ENCODE data around the gene NUP214. TPM values are rescaled to one million over a fixed set of nuclear protein-coding genes. Genes with fewer than 3 reads are reported as not detected.

The NUP214 gene
- polyA plus RNA-seq, 1 donor from 2014 or later = 15.0 TPM

- Histone ChIP-seq H3K27me3 (ENCODE audit: insufficient read depth, low read depth, low read length) (no peaks in the 10 kb centered on the region), H3F3A (ENCODE audit: insufficient read depth, low read length, poor library complexity, severe bottlenecking) (no peaks in the 10 kb centered on the region), H3K9ac (ENCODE audit: low read length) (peak overlapping the region; percentile 75), H3K79me2 (replicated peaks; ENCODE audit: insufficient read depth, low read length) (peaks cover 14% of the 10 kb centered on the region), H4K20me1 (ENCODE audit: insufficient read depth) (no peaks in the 10 kb centered on the region), H3K9me2 (ENCODE audit: insufficient read depth, low read length) (no peaks in the 10 kb centered on the region), H3K27ac (ENCODE audit: low read length) (peak overlapping the region; percentile 61), H3K4me2 (ENCODE audit: low read length) (peak overlapping the region; percentile 96), H3K9me3 (ENCODE audit: low read length) (no peaks in the 10 kb centered on the region), H3K36me3 (ENCODE audit: insufficient read depth, low read length) (peaks cover 11% of the 10 kb centered on the region), H2AFZ (ENCODE audit: low read depth, low read length) (peak overlapping the region; percentile 78), H3K4me3 (ENCODE audit: low read length) (peak overlapping the region; percentile 87)
- TF ChIP-seq POLR2AphosphoS5 (IDR thresholded peaks at IDR 0.05) (no peak), SMC3 (conservative IDR thresholded peaks at IDR 0.05; ENCODE audit: poor library complexity) (no peak), EZH2 (IDR thresholded peaks at IDR 0.05; ENCODE audit: borderline replicate concordance, insufficient read depth, low read length, poor library complexity, severe bottlenecking) (no peak), EP300 (conservative IDR thresholded peaks at IDR 0.05; ENCODE audit: poor library complexity, severe bottlenecking) (no peak), RAD21 (conservative IDR thresholded peaks at IDR 0.05) (no peak), REST (IDR thresholded peaks at IDR 0.05; ENCODE audit: borderline replicate concordance) (no peak), MXI1 (conservative IDR thresholded peaks at IDR 0.05; ENCODE audit: poor library complexity, severe bottlenecking) (no peak), TAF1 (IDR thresholded peaks at IDR 0.05; ENCODE audit: low read depth) (no peak)
- TF ChIP-seq, protein P1, sequence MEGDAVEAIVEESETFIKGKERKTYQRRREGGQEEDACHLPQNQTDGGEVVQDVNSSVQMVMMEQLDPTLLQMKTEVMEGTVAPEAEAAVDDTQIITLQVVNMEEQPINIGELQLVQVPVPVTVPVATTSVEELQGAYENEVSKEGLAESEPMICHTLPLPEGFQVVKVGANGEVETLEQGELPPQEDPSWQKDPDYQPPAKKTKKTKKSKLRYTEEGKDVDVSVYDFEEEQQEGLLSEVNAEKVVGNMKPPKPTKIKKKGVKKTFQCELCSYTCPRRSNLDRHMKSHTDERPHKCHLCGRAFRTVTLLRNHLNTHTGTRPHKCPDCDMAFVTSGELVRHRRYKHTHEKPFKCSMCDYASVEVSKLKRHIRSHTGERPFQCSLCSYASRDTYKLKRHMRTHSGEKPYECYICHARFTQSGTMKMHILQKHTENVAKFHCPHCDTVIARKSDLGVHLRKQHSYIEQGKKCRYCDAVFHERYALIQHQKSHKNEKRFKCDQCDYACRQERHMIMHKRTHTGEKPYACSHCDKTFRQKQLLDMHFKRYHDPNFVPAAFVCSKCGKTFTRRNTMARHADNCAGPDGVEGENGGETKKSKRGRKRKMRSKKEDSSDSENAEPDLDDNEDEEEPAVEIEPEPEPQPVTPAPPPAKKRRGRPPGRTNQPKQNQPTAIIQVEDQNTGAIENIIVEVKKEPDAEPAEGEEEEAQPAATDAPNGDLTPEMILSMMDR (IDR thresholded peaks at IDR 0.05; ENCODE audit: poor library complexity, severe bottlenecking) = no peak
Observed at GRCh38 chr9:131126059-131126426, 657 bp downstream of the NUP214 start.

- Histone ChIP-seq H3K27me3 (ENCODE audit: insufficient read depth, low read depth, low read length) (no peaks in the 10 kb centered on the region), H3K27ac (ENCODE audit: low read length) (no peak overlapping the region), H3K9me2 (ENCODE audit: insufficient read depth, low read length) (no peaks in the 10 kb centered on the region), H3K9me3 (ENCODE audit: low read length) (no peaks in the 10 kb centered on the region), H3K79me2 (replicated peaks; ENCODE audit: insufficient read depth, low read length) (peaks cover 14% of the 10 kb centered on the region), H4K20me1 (ENCODE audit: insufficient read depth) (no peaks in the 10 kb centered on the region), H3K4me2 (ENCODE audit: low read length) (no peak overlapping the region), H2AFZ (ENCODE audit: low read depth, low read length) (no peak overlapping the region), H3K9ac (ENCODE audit: low read length) (no peak overlapping the region), H3K4me3 (ENCODE audit: low read length) (no peak overlapping the region), H3K36me3 (ENCODE audit: insufficient read depth, low read length) (peaks cover 19% of the 10 kb centered on the region), H3F3A (ENCODE audit: insufficient read depth, low read length, poor library complexity, severe bottlenecking) (no peaks in the 10 kb centered on the region)
- TF ChIP-seq RAD21 (conservative IDR thresholded peaks at IDR 0.05) (no peak), SMC3 (conservative IDR thresholded peaks at IDR 0.05; ENCODE audit: poor library complexity) (no peak), TAF1 (IDR thresholded peaks at IDR 0.05; ENCODE audit: low read depth) (no peak), POLR2AphosphoS5 (IDR thresholded peaks at IDR 0.05) (no peak), REST (IDR thresholded peaks at IDR 0.05; ENCODE audit: borderline replicate concordance) (no peak), MXI1 (conservative IDR thresholded peaks at IDR 0.05; ENCODE audit: poor library complexity, severe bottlenecking) (no peak), EZH2 (IDR thresholded peaks at IDR 0.05; ENCODE audit: borderline replicate concordance, insufficient read depth, low read length, poor library complexity, severe bottlenecking) (no peak), EP300 (conservative IDR thresholded peaks at IDR 0.05; ENCODE audit: poor library complexity, severe bottlenecking) (no peak)
- TF ChIP-seq, protein P1 (IDR thresholded peaks at IDR 0.05; ENCODE audit: poor library complexity, severe bottlenecking) = no peak
Observed at GRCh38 chr9:131129183-131129582, 3.8 kb downstream of the NUP214 start.
